Liver (tissue), 9 donors: Measurements from ENCODE around the gene SCUBE3. TPM values are rescaled to one million over a fixed set of nuclear protein-coding genes. Genes with fewer than 3 reads are reported as not detected.

Experiments used
- DNase-seq: peaks from one replicate; pipeline ENCODE4 v3.0.0-alpha.2; 2017; ENCODE audit warnings: low spot score
- H3K27ac ChIP-seq, 2 donors: one replicate each; pipeline ENCODE4 v1.7.0; 2013; ENCODE audit warnings: inconsistent platforms in 2 of 2, low read length in 2 of 2, control low read depth in 1 of 2, low read depth in 1 of 2, mild to moderate bottlenecking in 1 of 2
- H3K27me3 ChIP-seq, 4 donors: one replicate each; pipeline versions ENCODE4 v1.6.1 to v1.7.0; 2013; ENCODE audit warnings: low read length in 3 of 4, inconsistent platforms in 1 of 4, mild to moderate bottlenecking in 1 of 4, moderate library complexity in 1 of 4; ENCODE audit not compliant: control insufficient read depth in 4 of 4, insufficient read depth in 4 of 4
- H3K36me3 ChIP-seq, 4 donors: one replicate each; pipeline versions ENCODE4 v1.6.1 to v1.7.0; 2013; ENCODE audit warnings: low read length in 3 of 4, mild to moderate bottlenecking in 3 of 4, low read depth in 1 of 4, moderate library complexity in 1 of 4; ENCODE audit not compliant: control insufficient read depth in 4 of 4, insufficient read depth in 3 of 4
- H3K4me1 ChIP-seq, 4 donors: one replicate each; pipeline versions ENCODE4 v1.6.1 to v1.7.0; 2013; ENCODE audit warnings: low read length in 3 of 4, mild to moderate bottlenecking in 3 of 4, moderate library complexity in 1 of 4; ENCODE audit not compliant: control insufficient read depth in 4 of 4, insufficient read depth in 4 of 4
- H3K4me3 ChIP-seq, 3 donors: one replicate each; pipeline versions ENCODE4 v1.6.1 to v1.7.0; 2013; ENCODE audit warnings: low read length in 3 of 3, control low read depth in 1 of 3, low read depth in 1 of 3, mild to moderate bottlenecking in 1 of 3
- H3K9ac ChIP-seq, 2 donors: one replicate each; pipeline ENCODE4 v1.7.0; 2013; ENCODE audit warnings: low read length in 2 of 2, mild to moderate bottlenecking in 2 of 2, moderate library complexity in 2 of 2, control low read depth in 1 of 2, low read depth in 1 of 2
- H3K9me3 ChIP-seq, 4 donors: one replicate each; pipeline versions ENCODE4 v1.6.1 to v1.7.0; 2013; ENCODE audit warnings: low read length in 3 of 4; ENCODE audit not compliant: control insufficient read depth in 4 of 4
- EGR1 ChIP-seq, 2 donors: IDR thresholded peaks; 2 replicates each; pipeline ENCODE4 v1.6.1; 2016 to 2018; ENCODE audit warnings: antibody characterized with exemption in 2 of 2, low read depth in 2 of 2
- FOXA1 ChIP-seq: IDR thresholded peaks from 2 replicates; pipeline ENCODE4 v1.6.1; 2016; ENCODE audit warnings: antibody characterized with exemption
- FOXA2 ChIP-seq: IDR thresholded peaks from 2 replicates; pipeline ENCODE4 v1.6.1; 2016; ENCODE audit warnings: antibody characterized with exemption
- GABPA ChIP-seq, 2 donors: IDR thresholded peaks in 1 of 2; conservative IDR thresholded peaks in 1 of 2; 2 replicates each; pipeline ENCODE4 v1.6.1; 2016; ENCODE audit warnings: antibody characterized with exemption in 2 of 2, mild to moderate bottlenecking in 1 of 2, moderate library complexity in 1 of 2
- HNF4A ChIP-seq, 2 donors: conservative IDR thresholded peaks; 2 replicates each; pipeline ENCODE4 v1.6.1; 2016; ENCODE audit warnings: antibody characterized with exemption in 2 of 2, mild to moderate bottlenecking in 2 of 2
- HNF4G ChIP-seq: IDR thresholded peaks from 2 replicates; pipeline ENCODE4 v1.6.1; 2016; ENCODE audit warnings: antibody characterized with exemption
- JUND ChIP-seq, 2 donors: IDR thresholded peaks; 2 replicates each; pipeline ENCODE4 v1.6.1; 2016; ENCODE audit warnings: antibody characterized with exemption in 2 of 2
- NR2F2 ChIP-seq: IDR thresholded peaks from 2 replicates; pipeline ENCODE4 v1.6.1; 2016; ENCODE audit warnings: antibody characterized with exemption
- RAD21 ChIP-seq, 2 donors: IDR thresholded peaks; 2 replicates each; pipeline ENCODE4 v1.6.1; 2016; ENCODE audit warnings: antibody characterized with exemption in 2 of 2, mild to moderate bottlenecking in 2 of 2
- RXRA ChIP-seq, 2 donors: IDR thresholded peaks; 2 replicates each; pipeline ENCODE4 v1.6.1; 2017 to 2018; ENCODE audit warnings: antibody characterized with exemption in 2 of 2, mild to moderate bottlenecking in 1 of 2
- SP1 ChIP-seq: IDR thresholded peaks from 2 replicates; pipeline ENCODE4 v1.6.1; 2018; ENCODE audit warnings: antibody characterized with exemption, mild to moderate bottlenecking
- TAF1 ChIP-seq: conservative IDR thresholded peaks from 2 replicates; pipeline ENCODE4 v1.6.1; 2016; ENCODE audit warnings: antibody characterized with exemption, mild to moderate bottlenecking
- YY1 ChIP-seq: IDR thresholded peaks from 2 replicates; pipeline ENCODE4 v1.6.1; 2016; ENCODE audit warnings: antibody characterized with exemption, mild to moderate bottlenecking
- whole genome bisulfite sequencing: extraction: QIAGEN DNeasy Blood & Tissue Kit; methylation state at CpG from one replicate; pipeline ENCODE4 v1.1.7; 2013; 5-methylcytosine and 5-hydroxymethylcytosine counted together
- polyA plus RNA-seq, 2 donors: library from polyadenylated mRNA; stranded (reverse) in 1 of 2; unstranded in 1 of 2; fragments of 200-250 nt in 1 of 2; fragments of >200 nt in 1 of 2; fragmentation: Nextera tagmentation in 1 of 2; extraction: Ambion mirVana in 1 of 2; gene quantifications; one replicate each; pipeline versions ENCODE4 v1.2.1 to v1.2.3, GENCODE V29; 2013 to 2015
- total RNA-seq, 2 donors: library from RNA; depleted of rRNA; stranded (reverse); fragments of >200 nt; gene quantifications; one replicate each; pipeline ENCODE4 v1.2.3, GENCODE V29; 2014
- TF ChIP-seq, protein P1 (sequence below): fragments of 150-350 bp; IDR thresholded peaks from 2 replicates; pipeline ENCODE4 v1.5.1; 2017; ENCODE audit warnings: improper control_type of control experiment, low read depth, low read length; ENCODE audit not compliant: missing input control
- TF ChIP-seq, protein P2 (sequence below): IDR thresholded peaks from 2 replicates; pipeline ENCODE4 v1.6.1; 2016; ENCODE audit warnings: antibody characterized with exemption
- TF ChIP-seq, protein P3 (sequence below): IDR thresholded peaks from 2 replicates; pipeline ENCODE4 v1.6.1; 2016; ENCODE audit warnings: antibody characterized with exemption
- TF ChIP-seq, protein P4 (sequence below): IDR thresholded peaks from 2 replicates; pipeline ENCODE4 v1.6.1; 2016; ENCODE audit warnings: antibody characterized with exemption
- donor health status: healthy.
- donor health status: healthy.
- donor health status: healthy.
- donor health status: healthy.
- donor health status: healthy.

The SCUBE3 gene
- total and polyA plus RNA-seq, 4 donors: 0.03 to 0.09 (median 0.07) TPM

DNA sequence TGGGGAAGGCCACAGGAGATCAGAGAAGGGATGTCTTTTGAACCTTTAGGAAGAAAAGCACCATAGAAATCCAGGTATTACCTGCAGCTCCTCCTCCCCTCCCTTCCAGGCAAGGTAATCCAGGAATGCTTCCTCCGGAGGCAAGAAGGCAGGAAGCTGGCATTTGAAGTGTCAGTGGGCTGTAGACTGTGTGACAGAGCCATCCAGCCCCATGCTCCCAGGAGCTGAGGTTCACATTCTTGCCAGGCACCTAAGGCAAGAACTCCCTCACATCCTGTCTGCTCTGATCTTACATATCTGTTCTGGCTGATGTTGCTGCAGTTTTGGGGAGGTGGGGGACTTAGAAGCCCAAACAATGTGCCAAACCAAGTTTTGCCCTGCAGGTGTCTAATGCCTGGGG, 27.8 kb upstream of the SCUBE3 start:
- TF ChIP-seq YY1 (no peak), HNF4G (no peak), TAF1 (no peak), JUND (IDR thresholded peaks at IDR 0.05) (no peak), RAD21 (IDR thresholded peaks at IDR 0.05) (no peak), HNF4A (conservative IDR thresholded peaks at IDR 0.05) (no peak), FOXA2 (no peak), FOXA1 (no peak), NR2F2 (no peak), GABPA (IDR thresholded peaks at IDR 0.05 in 1 of 2, conservative IDR thresholded peaks at IDR 0.05 in 1 of 2) (no peak), RXRA (IDR thresholded peaks at IDR 0.05) (no peak)
- TF ChIP-seq, protein P1, sequence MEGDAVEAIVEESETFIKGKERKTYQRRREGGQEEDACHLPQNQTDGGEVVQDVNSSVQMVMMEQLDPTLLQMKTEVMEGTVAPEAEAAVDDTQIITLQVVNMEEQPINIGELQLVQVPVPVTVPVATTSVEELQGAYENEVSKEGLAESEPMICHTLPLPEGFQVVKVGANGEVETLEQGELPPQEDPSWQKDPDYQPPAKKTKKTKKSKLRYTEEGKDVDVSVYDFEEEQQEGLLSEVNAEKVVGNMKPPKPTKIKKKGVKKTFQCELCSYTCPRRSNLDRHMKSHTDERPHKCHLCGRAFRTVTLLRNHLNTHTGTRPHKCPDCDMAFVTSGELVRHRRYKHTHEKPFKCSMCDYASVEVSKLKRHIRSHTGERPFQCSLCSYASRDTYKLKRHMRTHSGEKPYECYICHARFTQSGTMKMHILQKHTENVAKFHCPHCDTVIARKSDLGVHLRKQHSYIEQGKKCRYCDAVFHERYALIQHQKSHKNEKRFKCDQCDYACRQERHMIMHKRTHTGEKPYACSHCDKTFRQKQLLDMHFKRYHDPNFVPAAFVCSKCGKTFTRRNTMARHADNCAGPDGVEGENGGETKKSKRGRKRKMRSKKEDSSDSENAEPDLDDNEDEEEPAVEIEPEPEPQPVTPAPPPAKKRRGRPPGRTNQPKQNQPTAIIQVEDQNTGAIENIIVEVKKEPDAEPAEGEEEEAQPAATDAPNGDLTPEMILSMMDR: no peak
- TF ChIP-seq, protein P2, sequence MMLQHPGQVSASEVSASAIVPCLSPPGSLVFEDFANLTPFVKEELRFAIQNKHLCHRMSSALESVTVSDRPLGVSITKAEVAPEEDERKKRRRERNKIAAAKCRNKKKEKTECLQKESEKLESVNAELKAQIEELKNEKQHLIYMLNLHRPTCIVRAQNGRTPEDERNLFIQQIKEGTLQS: no peak
- TF ChIP-seq, protein P3, sequence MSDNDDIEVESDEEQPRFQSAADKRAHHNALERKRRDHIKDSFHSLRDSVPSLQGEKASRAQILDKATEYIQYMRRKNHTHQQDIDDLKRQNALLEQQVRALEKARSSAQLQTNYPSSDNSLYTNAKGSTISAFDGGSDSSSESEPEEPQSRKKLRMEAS: no peak
- TF ChIP-seq, protein P4, sequence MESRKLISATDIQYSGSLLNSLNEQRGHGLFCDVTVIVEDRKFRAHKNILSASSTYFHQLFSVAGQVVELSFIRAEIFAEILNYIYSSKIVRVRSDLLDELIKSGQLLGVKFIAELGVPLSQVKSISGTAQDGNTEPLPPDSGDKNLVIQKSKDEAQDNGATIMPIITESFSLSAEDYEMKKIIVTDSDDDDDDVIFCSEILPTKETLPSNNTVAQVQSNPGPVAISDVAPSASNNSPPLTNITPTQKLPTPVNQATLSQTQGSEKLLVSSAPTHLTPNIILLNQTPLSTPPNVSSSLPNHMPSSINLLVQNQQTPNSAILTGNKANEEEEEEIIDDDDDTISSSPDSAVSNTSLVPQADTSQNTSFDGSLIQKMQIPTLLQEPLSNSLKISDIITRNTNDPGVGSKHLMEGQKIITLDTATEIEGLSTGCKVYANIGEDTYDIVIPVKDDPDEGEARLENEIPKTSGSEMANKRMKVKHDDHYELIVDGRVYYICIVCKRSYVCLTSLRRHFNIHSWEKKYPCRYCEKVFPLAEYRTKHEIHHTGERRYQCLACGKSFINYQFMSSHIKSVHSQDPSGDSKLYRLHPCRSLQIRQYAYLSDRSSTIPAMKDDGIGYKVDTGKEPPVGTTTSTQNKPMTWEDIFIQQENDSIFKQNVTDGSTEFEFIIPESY: no peak
- DNase-seq: no peak
- Histone ChIP-seq H3K27ac (no peak overlapping the region), H3K36me3 (no peaks in the 10 kb centered on the region), H3K27me3 (no peaks in the 10 kb centered on the region), H3K4me1 (peaks cover 0 to 4% (median 0%) of the 10 kb centered on the region in 4 donors), H3K9ac (no peak overlapping the region), H3K4me3 (no peak overlapping the region), H3K9me3 (no peaks in the 10 kb centered on the region)
- 83% methylated on average over 1 of the region's 1 CpG for WGBS

DNA sequence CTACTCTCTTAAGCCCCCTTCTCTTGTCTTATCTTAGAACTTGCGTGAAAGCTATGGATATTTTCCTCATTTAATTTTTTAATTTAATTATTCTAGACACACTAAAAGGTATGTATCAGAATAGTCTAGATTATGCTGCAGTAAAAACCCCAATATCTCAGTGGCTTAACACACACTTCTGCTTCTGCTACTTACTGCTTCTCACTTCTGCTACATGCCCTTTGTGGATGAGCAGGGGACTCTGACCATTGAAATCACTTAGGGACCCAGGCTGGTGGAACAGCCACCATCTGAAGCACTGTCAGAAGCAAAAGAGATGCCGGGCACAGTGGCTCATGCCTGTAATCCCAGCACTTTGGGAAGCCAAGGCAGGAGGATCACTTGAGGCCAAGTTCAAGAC, 27.2 kb upstream of the SCUBE3 start:
- H3K36me3 ChIP-seq: no peaks in the 10 kb centered on the region
- DNase-seq: no peak
- no peak overlapping the region for H3K4me3 ChIP-seq
- H3K27ac ChIP-seq: no peak overlapping the region
- WGBS: 98% methylated on average over 2 of the region's 2 CpGs
- H3K4me1 ChIP-seq: peaks cover 0 to 4% (median 0%) of the 10 kb centered on the region in 4 donors
- TF ChIP-seq, protein P2: no peak
- TF ChIP-seq SP1: no peak
- TF ChIP-seq NR2F2: no peak
- no peak for TF ChIP-seq GABPA (IDR thresholded peaks at IDR 0.05 in 1 of 2, conservative IDR thresholded peaks at IDR 0.05 in 1 of 2)
- TF ChIP-seq JUND (IDR thresholded peaks at IDR 0.05): no peak
- no peak for TF ChIP-seq FOXA2
- no peak for TF ChIP-seq YY1
- no peak for TF ChIP-seq HNF4A (conservative IDR thresholded peaks at IDR 0.05)
- no peak for TF ChIP-seq TAF1
- TF ChIP-seq, protein P1: no peak
- TF ChIP-seq RXRA (IDR thresholded peaks at IDR 0.05): no peak
- TF ChIP-seq EGR1 (IDR thresholded peaks at IDR 0.05; ENCODE audit: low read depth in 2 of 2): no peak
- TF ChIP-seq RAD21 (IDR thresholded peaks at IDR 0.05): no peak
- no peaks in the 10 kb centered on the region for H3K9me3 ChIP-seq
- no peaks in the 10 kb centered on the region for H3K27me3 ChIP-seq
- H3K9ac ChIP-seq: no peak overlapping the region
